ENCODE data around the gene PRKG1. TPM values are rescaled to one million over a fixed set of nuclear protein-coding genes. Genes with fewer than 3 reads are reported as not detected.
"Not testable (repeated sequence)": the region's sequence is repeated elsewhere in the genome, so short reads cannot be mapped to it uniquely, and the experiment has no call there.

Gene PRKG1
- total RNA-seq, 2 donors from 2014 or later: 8.1 to 16.6 TPM

DNA sequence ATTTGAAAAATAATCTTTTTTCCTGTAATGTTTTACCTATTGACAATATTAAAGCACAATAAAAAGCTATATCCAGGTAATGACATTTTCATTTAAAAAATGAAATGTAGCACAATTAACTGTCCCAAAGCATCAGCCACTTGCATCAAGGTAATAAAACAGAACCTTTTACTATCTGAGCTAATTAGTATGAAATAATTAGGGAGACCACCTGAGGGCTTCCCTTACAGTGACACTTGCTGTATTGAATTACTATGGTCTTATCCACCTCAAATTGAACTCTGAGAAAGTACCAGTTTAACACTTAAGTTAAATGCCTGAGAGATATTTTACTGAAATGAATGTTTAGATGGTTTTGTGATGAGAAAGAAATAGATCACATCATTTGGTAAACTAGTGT is 1120.4 kb downstream of the PRKG1 start:
- H3K36me3 ChIP-seq: no peaks in the 10 kb centered on the region
- H3K4me1 ChIP-seq: no peaks in the 10 kb centered on the region
- TF ChIP-seq, protein P1, sequence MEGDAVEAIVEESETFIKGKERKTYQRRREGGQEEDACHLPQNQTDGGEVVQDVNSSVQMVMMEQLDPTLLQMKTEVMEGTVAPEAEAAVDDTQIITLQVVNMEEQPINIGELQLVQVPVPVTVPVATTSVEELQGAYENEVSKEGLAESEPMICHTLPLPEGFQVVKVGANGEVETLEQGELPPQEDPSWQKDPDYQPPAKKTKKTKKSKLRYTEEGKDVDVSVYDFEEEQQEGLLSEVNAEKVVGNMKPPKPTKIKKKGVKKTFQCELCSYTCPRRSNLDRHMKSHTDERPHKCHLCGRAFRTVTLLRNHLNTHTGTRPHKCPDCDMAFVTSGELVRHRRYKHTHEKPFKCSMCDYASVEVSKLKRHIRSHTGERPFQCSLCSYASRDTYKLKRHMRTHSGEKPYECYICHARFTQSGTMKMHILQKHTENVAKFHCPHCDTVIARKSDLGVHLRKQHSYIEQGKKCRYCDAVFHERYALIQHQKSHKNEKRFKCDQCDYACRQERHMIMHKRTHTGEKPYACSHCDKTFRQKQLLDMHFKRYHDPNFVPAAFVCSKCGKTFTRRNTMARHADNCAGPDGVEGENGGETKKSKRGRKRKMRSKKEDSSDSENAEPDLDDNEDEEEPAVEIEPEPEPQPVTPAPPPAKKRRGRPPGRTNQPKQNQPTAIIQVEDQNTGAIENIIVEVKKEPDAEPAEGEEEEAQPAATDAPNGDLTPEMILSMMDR (IDR thresholded peaks at IDR 0.05): no peak
- no peak overlapping the region for H3K9ac ChIP-seq (ENCODE audit: low read depth in 2 of 2, low read length in 2 of 2)
- H3K27ac ChIP-seq: no peak overlapping the region
- DNase-seq: no peak
- no peaks in the 10 kb centered on the region for H3K9me3 ChIP-seq
- no peaks in the 10 kb centered on the region for H3K27me3 ChIP-seq
- intact Hi-C loops (cut with DNase I): no loop called here
- no peak overlapping the region for H3K4me3 ChIP-seq

DNA sequence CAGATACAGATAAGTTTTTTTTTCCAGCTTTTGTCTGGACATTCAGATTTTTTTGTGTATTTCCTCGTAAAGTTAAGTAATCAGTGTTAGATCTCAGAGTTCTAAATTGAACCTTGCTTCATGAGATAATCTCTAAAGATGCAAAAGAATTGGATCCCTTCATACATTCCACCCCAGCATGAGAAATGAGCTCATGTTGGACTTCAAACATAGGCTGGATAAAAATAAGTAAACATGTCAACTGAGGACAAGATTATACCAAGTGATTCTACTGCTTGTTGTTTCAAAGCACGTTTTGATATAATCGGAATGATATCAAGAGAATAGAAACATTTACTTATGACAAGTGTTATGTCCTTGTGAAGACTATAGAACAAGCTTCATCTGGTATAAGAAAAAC is 1122.8 kb downstream of the PRKG1 start:
- intact Hi-C loops (cut with DNase I): no loop called here
- H3K4me1 ChIP-seq: no peaks in the 10 kb centered on the region
- H3K9me3 ChIP-seq: no peaks in the 10 kb centered on the region
- no peak overlapping the region for H3K9ac ChIP-seq (ENCODE audit: low read depth in 2 of 2, low read length in 2 of 2)
- H3K4me3 ChIP-seq: no peak overlapping the region
- DNase-seq: no peak
- H3K27me3 ChIP-seq: no peaks in the 10 kb centered on the region
- H3K27ac ChIP-seq: no peak overlapping the region
- TF ChIP-seq, protein P1 (IDR thresholded peaks at IDR 0.05): no peak
- H3K36me3 ChIP-seq: no peaks in the 10 kb centered on the region

DNA sequence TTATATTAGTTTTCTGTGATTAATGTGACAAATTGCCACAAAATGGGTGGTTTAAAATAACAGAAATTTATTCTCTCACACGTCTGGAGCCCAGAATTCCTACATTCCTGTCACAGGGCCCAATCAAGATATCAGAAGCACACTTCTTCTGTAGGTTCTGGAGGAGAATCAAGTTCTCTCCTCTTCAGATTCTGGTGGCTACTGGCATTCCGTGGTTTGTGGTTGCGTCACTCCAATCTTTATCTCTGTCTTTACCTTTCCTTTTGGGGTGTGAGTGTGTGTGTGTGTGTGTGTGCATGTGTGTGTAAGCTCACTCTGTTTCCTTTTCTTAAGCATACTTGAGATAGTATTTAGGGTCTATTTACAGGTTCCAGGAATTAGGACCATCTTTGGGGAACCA is 1124.3 kb downstream of the PRKG1 start:
- no peak for DNase-seq
- TF ChIP-seq, protein P1 (IDR thresholded peaks at IDR 0.05): no peak
- intact Hi-C loops (cut with DNase I): no loop called here
- no peak overlapping the region for H3K9ac ChIP-seq (ENCODE audit: low read depth in 2 of 2, low read length in 2 of 2)
- no peaks in the 10 kb centered on the region for H3K27me3 ChIP-seq
- H3K9me3 ChIP-seq: no peaks in the 10 kb centered on the region
- no peaks in the 10 kb centered on the region for H3K4me1 ChIP-seq
- H3K36me3 ChIP-seq: no peaks in the 10 kb centered on the region
- H3K27ac ChIP-seq: no peak overlapping the region
- H3K4me3 ChIP-seq: no peak overlapping the region

DNA sequence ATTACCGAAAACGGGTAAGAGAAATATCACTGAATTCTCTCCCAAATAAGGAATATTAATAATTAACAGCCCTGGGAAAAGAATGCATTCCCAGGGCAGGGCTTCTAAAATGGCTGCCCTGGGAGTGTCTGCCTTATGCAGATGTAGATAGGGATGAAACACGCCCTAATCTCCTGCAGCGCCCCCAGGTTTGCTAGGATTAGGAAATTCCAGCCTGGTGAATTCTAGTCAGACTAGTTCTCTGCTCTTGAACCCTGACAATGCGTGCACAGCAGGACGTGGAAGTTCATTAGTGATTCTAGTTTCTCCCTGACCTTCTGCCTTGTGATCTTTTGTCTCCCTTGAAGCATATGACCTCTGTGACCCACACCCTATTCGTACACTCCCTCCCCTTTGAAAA is 1130.6 kb downstream of the PRKG1 start:
- H3K4me3 ChIP-seq; H3K4me1 ChIP-seq; H3K27me3 ChIP-seq; H3K9me3 ChIP-seq; intact Hi-C loops (cut with DNase I); H3K9ac ChIP-seq (ENCODE audit: low read depth in 2 of 2, low read length in 2 of 2); H3K27ac ChIP-seq; H3K36me3 ChIP-seq; DNase-seq: not testable (repeated sequence)

DNA sequence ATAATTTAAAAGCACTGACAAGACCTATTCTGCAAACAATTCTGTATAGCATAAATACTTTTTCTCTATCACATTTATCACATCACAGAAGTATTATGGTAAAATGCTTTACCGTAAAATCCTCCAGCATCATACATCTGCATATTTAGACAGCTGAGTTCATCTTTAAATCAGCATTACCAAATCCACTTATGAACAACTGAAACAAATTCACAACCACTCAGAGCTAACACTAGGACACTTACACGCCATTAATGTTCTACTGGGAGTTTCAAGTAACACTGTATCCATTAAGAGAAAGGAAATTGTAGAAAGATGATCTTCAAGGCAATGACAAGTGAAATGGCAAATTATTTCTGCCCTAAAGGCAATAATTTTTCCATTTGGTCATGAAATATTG is 1134.1 kb downstream of the PRKG1 start:
- H3K4me1 ChIP-seq: peaks cover 2% of the 10 kb centered on the region
- no peak for DNase-seq
- TF ChIP-seq, protein P1 (IDR thresholded peaks at IDR 0.05): no peak
- H3K36me3 ChIP-seq: no peaks in the 10 kb centered on the region
- H3K4me3 ChIP-seq: no peak overlapping the region
- H3K9me3 ChIP-seq: no peaks in the 10 kb centered on the region
- H3K27ac ChIP-seq: no peak overlapping the region
- H3K9ac ChIP-seq (ENCODE audit: low read depth in 2 of 2, low read length in 2 of 2): no peak overlapping the region
- H3K27me3 ChIP-seq: no peaks in the 10 kb centered on the region
- intact Hi-C loops (cut with DNase I): no loop called here

DNA sequence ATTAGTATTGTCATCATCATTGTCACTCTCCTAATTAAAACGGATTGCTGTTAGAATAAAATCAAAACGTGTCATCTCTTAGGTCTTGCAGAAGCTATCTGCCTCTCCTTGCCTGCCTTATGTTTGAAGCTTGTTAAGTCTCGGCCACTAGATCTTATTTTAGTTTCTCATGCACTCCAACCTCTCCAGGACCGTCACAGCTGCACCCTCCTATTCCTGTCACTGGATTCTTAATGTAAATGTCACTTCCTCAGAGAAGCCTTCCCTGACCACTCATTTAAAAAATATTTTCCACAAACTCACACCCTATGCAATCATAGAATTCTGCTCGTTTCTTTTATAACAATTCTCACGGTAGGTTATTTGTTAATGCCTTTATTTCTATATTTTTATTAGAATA is 1135.9 kb downstream of the PRKG1 start:
- Histone ChIP-seq H3K27ac (no peak overlapping the region), H3K4me1 (peaks cover 3% of the 10 kb centered on the region), H3K27me3 (no peaks in the 10 kb centered on the region), H3K4me3 (no peak overlapping the region), H3K9me3 (no peaks in the 10 kb centered on the region), H3K9ac (ENCODE audit: low read depth in 2 of 2, low read length in 2 of 2) (no peak overlapping the region), H3K36me3 (no peaks in the 10 kb centered on the region)
- TF ChIP-seq, protein P1 (IDR thresholded peaks at IDR 0.05): no peak
- intact Hi-C loops (cut with DNase I): no loop called here
- no peak for DNase-seq

All from colonic mucosa (tissue), 4 donors.